HEK293 (cell line): ENCODE measurements around the gene ZMYND10.

Experiments
- CTCF ChIP-seq: fragments of 450-650 bp; formaldehyde crosslinking; IDR thresholded peaks from 2 replicates; pipeline ENCODE4 v1.5.1; 2016; ENCODE audit warnings: missing biosample characterization, missing genetic modification characterization
- GLI4 ChIP-seq: fragments of 450-650 bp; formaldehyde crosslinking; IDR thresholded peaks from 2 replicates; pipeline ENCODE4 v1.5.1; 2016; ENCODE audit warnings: missing biosample characterization, missing genetic modification characterization
- MZF1 ChIP-seq: fragments of 450-650 bp; formaldehyde crosslinking; IDR thresholded peaks from 2 replicates; pipeline ENCODE4 v1.5.1; 2017; ENCODE audit warnings: missing biosample characterization, missing genetic modification characterization, borderline replicate concordance
- ZNF658 ChIP-seq: fragments of 450-650 bp; formaldehyde crosslinking; IDR thresholded peaks from 2 replicates; pipeline ENCODE4; 2016; ENCODE audit warnings: missing biosample characterization, missing genetic modification characterization
- ZNF785 ChIP-seq: fragments of 450-650 bp; formaldehyde crosslinking; IDR thresholded peaks from 2 replicates; pipeline ENCODE4 v1.5.1; 2016; ENCODE audit warnings: missing biosample characterization, missing genetic modification characterization

- TF ChIP-seq CTCF (tag by site-specific recombination) (no peak), ZNF785 (tag by site-specific recombination) (no peak), MZF1 (tag by site-specific recombination) (no peak), GLI4 (tag by site-specific recombination) (no peak), ZNF658 (tag by site-specific recombination) (no peak)
Observed at GRCh38 chr3:50365842-50366220, 20.3 kb upstream of the ZMYND10 start.
